B cell (primary cell): ENCODE measurements around the gene MFAP5. TPM values are rescaled to one million over a fixed set of nuclear protein-coding genes. Genes with fewer than 3 reads are reported as not detected.

Experiments used
- ATAC-seq: fragments of 200-7000 bp; cut with Tn5 transposase; one replicate; pipeline ENCODE4 v1.10.0; 2021; ENCODE audit warnings: low read depth, mild to moderate bottlenecking, moderate number of reproducible peaks, moderate library complexity
- CTCF ChIA-PET: fragments of 350-600 bp; sonication (Branson Sonifier 250); formaldehyde crosslinking; loops from one replicate; lab custom pipeline; 2021; ENCODE audit warnings: antibody characterized with exemption, inconsistent platforms; lab: Charles Lee
- POLR2A ChIA-PET: fragments of 350-600 bp; sonication (Branson Sonifier 250); formaldehyde crosslinking; loops from one replicate; lab custom pipeline; 2021; ENCODE audit warnings: antibody characterized with exemption; lab: Charles Lee
- DNase-seq: peaks from one replicate; pipeline ENCODE4 v3.0.0; 2013
- H2AFZ ChIP-seq: 2 replicates; pipeline ENCODE4 v1.6.1; 2012; ENCODE audit warnings: mild to moderate bottlenecking, low read depth, low read length; ENCODE audit not compliant: insufficient read depth, poor library complexity, severe bottlenecking
- H3K27ac ChIP-seq, 2 donors: 1 replicate in 1 of 2; 2 replicates in 1 of 2; pipeline ENCODE4 v1.5.1; 2012 to 2013; ENCODE audit warnings: low read length in 2 of 2, mild to moderate bottlenecking in 2 of 2, moderate library complexity in 1 of 2
- H3K27me3 ChIP-seq, 4 experiments: fragments of 200-600 bp in 1 of 4; sonication (generic) in 1 of 4; replicated peaks in 1 of 4; 1 replicate in 2 of 4; 2 replicates in 2 of 4; pipeline versions ENCODE4 v1.6.1 to v1.7.0; 2013 to 2016; ENCODE audit warnings: low read length in 3 of 4, mild to moderate bottlenecking in 2 of 4, mixed read lengths in 1 of 4, moderate library complexity in 1 of 4; ENCODE audit not compliant: insufficient read depth in 4 of 4, control insufficient read depth in 3 of 4; ENCODE audit errors: control extremely low read depth in 1 of 4
- H3K36me3 ChIP-seq, 2 experiments: replicated peaks in 1 of 2; 1 replicate in 1 of 2; 2 replicates in 1 of 2; pipeline versions ENCODE4 v1.6.1 to v1.7.1; 2013; ENCODE audit warnings: low read length in 1 of 2; ENCODE audit not compliant: insufficient read depth in 2 of 2, control insufficient read depth in 1 of 2; ENCODE audit errors: control extremely low read depth in 1 of 2, extremely low read depth in 1 of 2
- H3K4me1 ChIP-seq, 2 donors: fragments of 200-600 bp in 1 of 2; sonication (generic) in 1 of 2; 1 replicate in 1 of 2; 2 replicates in 1 of 2; pipeline versions ENCODE4 v1.5.1 to v1.6.1; 2013 to 2017; ENCODE audit warnings: low read length in 2 of 2; ENCODE audit not compliant: control insufficient read depth in 2 of 2, insufficient read depth in 2 of 2
- H3K4me2 ChIP-seq: replicated peaks from 2 replicates; pipeline ENCODE3; 2012; ENCODE audit warnings: mild to moderate bottlenecking, low read depth, low read length; ENCODE audit not compliant: poor library complexity, severe bottlenecking
- H3K4me3 ChIP-seq, 5 experiments: fragments of 200-600 bp in 1 of 5; sonication (generic) in 1 of 5; 1 replicate in 3 of 5; 2 replicates in 2 of 5; pipeline versions ENCODE4 v1.5.1 to v1.7.0; 2011 to 2016; ENCODE audit warnings: low read length in 4 of 5, mild to moderate bottlenecking in 4 of 5, low read depth in 2 of 5, control low read depth in 1 of 5, moderate library complexity in 1 of 5; ENCODE audit not compliant: insufficient read depth in 1 of 5; ENCODE audit errors: control extremely low read depth in 1 of 5, extremely low read depth in 1 of 5
- H3K79me2 ChIP-seq: fragments of 200-600 bp; sonication (generic); one replicate; pipeline ENCODE4 v1.6.0; 2016; ENCODE audit warnings: low read length; ENCODE audit not compliant: control insufficient read depth, insufficient read depth
- H3K9ac ChIP-seq: fragments of 200-600 bp; sonication (generic); 2 replicates; pipeline ENCODE4 v1.6.1; 2017; ENCODE audit warnings: mild to moderate bottlenecking, low read length, moderate library complexity
- H3K9me3 ChIP-seq, 3 donors: one replicate each; pipeline versions ENCODE4 v1.6.1 to v1.7.1; 2013; ENCODE audit warnings: low read length in 2 of 3; ENCODE audit not compliant: control insufficient read depth in 2 of 3, insufficient read depth in 1 of 3; ENCODE audit errors: control extremely low read depth in 1 of 3
- H4K20me1 ChIP-seq: 2 replicates; pipeline ENCODE4 v1.6.0; 2012; ENCODE audit warnings: mild to moderate bottlenecking, low read length; ENCODE audit not compliant: insufficient read depth, control insufficient read depth, poor library complexity, severe bottlenecking
- H3K27ac Mint-ChIP-seq: one replicate; pipeline ENCODE4 v1.8.0; 2021; ENCODE audit warnings: mixed read lengths
- H3K27me3 Mint-ChIP-seq: one replicate; pipeline ENCODE4 v1.8.0; 2021; ENCODE audit warnings: mixed read lengths
- H3K4me1 Mint-ChIP-seq: one replicate; pipeline ENCODE4 v1.8.0; 2021; ENCODE audit warnings: mixed read lengths
- H3K4me3 Mint-ChIP-seq: one replicate; pipeline ENCODE4 v1.8.0; 2021; ENCODE audit warnings: mixed read lengths
- H3K9me3 Mint-ChIP-seq: one replicate; pipeline ENCODE4 v1.8.0; 2022; ENCODE audit warnings: mixed read lengths; ENCODE audit not compliant: insufficient read depth
- CTCF ChIP-seq: fragments of 200-600 bp; IDR thresholded peaks from one replicate; pipeline ENCODE4 v1.8.0; 2022; ENCODE audit warnings: antibody characterized with exemption, mild to moderate bottlenecking
- EZH2 ChIP-seq: IDR thresholded peaks from 2 replicates; pipeline ENCODE4 v1.6.1; 2012; ENCODE audit warnings: borderline replicate concordance, low read depth, mild to moderate bottlenecking, moderate library complexity, low read length; ENCODE audit not compliant: insufficient read depth, poor library complexity, severe bottlenecking
- WGBS: methylation state at CpG from one replicate; pipeline ENCODE4 v1.1.5; 2013; ENCODE audit warnings: missing lambda C conversion rate; ENCODE audit not compliant: insufficient coverage; 5-methylcytosine and 5-hydroxymethylcytosine counted together
- intact Hi-C: fragments of 100-400 bp; cut with micrococcal nuclease; formaldehyde crosslinking; loops from one replicate; pipeline ENCODE4 v1.10.0; 2022
- polyA plus RNA-seq: library from polyadenylated mRNA; depleted of rRNA; stranded (reverse); fragments of >200 nt; gene quantifications from 2 replicates; pipeline ENCODE4 v1.2.3, GENCODE V29; 2012
- total RNA-seq, 2 donors: library from RNA; stranded (reverse); fragments of 120-200 nt in 1 of 2; gene quantifications; 1 replicate in 1 of 2; 2 replicates in 1 of 2; pipeline versions ENCODE4 v1.2.3 to v1.2.4, GENCODE V29; 2013 to 2022

Gene MFAP5
- total and polyA plus RNA-seq, 2 donors (not counting 1 experiment from before 2014, with no cell fraction given) = 0.31 to 0.94 TPM

- no peaks in the 10 kb centered on the region for H3K27me3 Mint-ChIP-seq
- ATAC-seq (no peak), DNase-seq (no peak)
- H3K4me3 ChIP-seq = no peak overlapping the region
- WGBS = 97% methylated on average over 4 of the region's 6 CpGs
- POLR2A ChIA-PET = no interaction called here
- H3K27ac ChIP-seq = no peak overlapping the region
- CTCF ChIA-PET = interaction anchor here (0.7 to 1.4 kb wide), 5 partner anchors 9 to 619 kb away, joined by 3 to 4 read pairs (median 3); no protein-coding TSS in a partner anchor
- intact Hi-C loops = no loop called here
- no peak overlapping the region for H2AFZ ChIP-seq
- no peaks in the 10 kb centered on the region for H3K4me1 ChIP-seq
- H3K4me2 ChIP-seq = no peak overlapping the region
- H3K9me3 Mint-ChIP-seq = no peaks in the 10 kb centered on the region
- H3K36me3 ChIP-seq = no peaks in the 10 kb centered on the region
- no peak overlapping the region for H3K4me3 Mint-ChIP-seq
- H3K27me3 ChIP-seq = peaks cover 0 to 2% (median 0%) of the 10 kb centered on the region in 4 experiments
- no peak for TF ChIP-seq CTCF
- TF ChIP-seq EZH2 = no peak
- H3K4me1 Mint-ChIP-seq = no peaks in the 10 kb centered on the region
- H4K20me1 ChIP-seq = no peaks in the 10 kb centered on the region
- peaks cover 0 to 4% (median 0%) of the 10 kb centered on the region in 3 donors for H3K9me3 ChIP-seq
- no peak overlapping the region for H3K27ac Mint-ChIP-seq
- no peaks in the 10 kb centered on the region for H3K79me2 ChIP-seq
- no peak overlapping the region for H3K9ac ChIP-seq
These were observed 7.2 kb downstream of the MFAP5 start for GRCh38 chr12:8655421-8655820.

- H3K27ac ChIP-seq = no peak overlapping the region
- H3K4me3 Mint-ChIP-seq = no peak overlapping the region
- peaks cover 0 to 2% (median 0%) of the 10 kb centered on the region in 4 experiments for H3K27me3 ChIP-seq
- no peak for TF ChIP-seq CTCF
- TF ChIP-seq EZH2 = no peak
- intact Hi-C loops = no loop called here
- H3K36me3 ChIP-seq = no peaks in the 10 kb centered on the region
- H3K4me1 ChIP-seq = peaks cover 24 to 25% of the 10 kb centered on the region in 2 donors
- CTCF ChIA-PET = interaction anchor here (2.2 kb wide), 1 partner anchor 9 kb away, joined by 9 read pairs; no protein-coding TSS in a partner anchor
- 33% methylated on average over 3 of the region's 8 CpGs for WGBS
- no peak overlapping the region for H3K27ac Mint-ChIP-seq
- no peaks in the 10 kb centered on the region for H3K79me2 ChIP-seq
- H3K27me3 Mint-ChIP-seq = no peaks in the 10 kb centered on the region
- no peak overlapping the region for H3K4me3 ChIP-seq
- no peak overlapping the region for H3K9ac ChIP-seq
- POLR2A ChIA-PET = no interaction called here
- peaks cover 30% of the 10 kb centered on the region for H3K4me1 Mint-ChIP-seq
- no peaks in the 10 kb centered on the region for H3K9me3 Mint-ChIP-seq
- peak overlapping the region; percentile 58 for H2AFZ ChIP-seq
- no peaks in the 10 kb centered on the region for H4K20me1 ChIP-seq
- H3K4me2 ChIP-seq = no peak overlapping the region
- H3K9me3 ChIP-seq = no peaks in the 10 kb centered on the region
- ATAC-seq (no peak), DNase-seq (no peak)
These were observed 13.9 kb downstream of the MFAP5 start for GRCh38 chr12:8648576-8649205.
